GM18508 (cell line): ENCODE measurements around the gene HSDL1.

Experiments used
- ATAC-seq: cut with Tn5 transposase; IDR thresholded peaks from one replicate; pipeline ENCODE4 v1.9.1; 2021; ENCODE audit warnings: moderate number of reproducible peaks; ENCODE audit not compliant: insufficient read depth, unreplicated experiment

The HSDL1 gene

DNA sequence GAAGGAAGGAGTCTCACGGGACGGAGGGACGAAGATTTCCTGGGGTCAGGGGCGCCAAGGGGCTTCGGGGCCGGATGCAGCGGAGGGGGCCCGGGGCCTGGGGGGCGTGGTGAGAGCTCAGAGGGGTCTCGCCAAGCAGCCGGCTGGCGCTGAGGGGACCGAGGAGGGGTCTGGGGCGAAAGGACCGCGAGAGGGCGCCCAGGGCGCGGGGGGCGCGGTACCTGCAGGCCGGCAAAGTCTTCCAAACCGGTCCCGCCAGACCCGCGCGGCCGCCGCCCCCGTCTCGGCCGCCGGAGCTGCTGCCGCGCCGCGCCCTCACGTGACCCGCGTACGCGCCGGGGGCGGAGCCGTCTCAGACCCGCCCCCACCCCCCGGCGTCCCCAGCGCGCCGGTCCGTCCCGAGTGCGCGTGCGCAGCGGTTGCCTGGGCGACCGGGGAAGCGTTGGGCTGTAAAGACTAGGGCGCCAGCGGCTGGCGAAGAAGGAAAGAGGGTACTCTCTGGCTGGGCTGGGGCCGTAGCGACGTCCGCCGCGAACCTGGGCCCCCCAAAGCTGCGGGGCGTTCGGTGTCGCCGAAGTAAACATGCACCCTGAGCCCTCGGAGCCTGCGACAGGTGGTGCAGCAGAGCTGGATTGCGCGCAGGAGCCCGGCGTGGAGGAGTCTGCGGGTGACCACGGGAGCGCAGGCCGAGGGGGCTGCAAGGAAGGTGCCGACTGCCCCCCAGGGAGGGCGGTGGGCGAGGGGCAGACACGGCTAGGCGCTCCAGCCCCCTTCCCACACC lies at the start of gene HSDL1, which contains the start of gene DNAAF1:
TSS of gene HSDL1 (minus strand) at position 319 of the 781 bp plus-strand sequence. CDS start 13,856 bp downstream, outside the sequence.
TSS of gene DNAAF1 (plus strand) at position 450 of the 781 bp plus-strand sequence. CDS start at position 583, 133 bp downstream.
- no peak for ATAC-seq

DNA sequence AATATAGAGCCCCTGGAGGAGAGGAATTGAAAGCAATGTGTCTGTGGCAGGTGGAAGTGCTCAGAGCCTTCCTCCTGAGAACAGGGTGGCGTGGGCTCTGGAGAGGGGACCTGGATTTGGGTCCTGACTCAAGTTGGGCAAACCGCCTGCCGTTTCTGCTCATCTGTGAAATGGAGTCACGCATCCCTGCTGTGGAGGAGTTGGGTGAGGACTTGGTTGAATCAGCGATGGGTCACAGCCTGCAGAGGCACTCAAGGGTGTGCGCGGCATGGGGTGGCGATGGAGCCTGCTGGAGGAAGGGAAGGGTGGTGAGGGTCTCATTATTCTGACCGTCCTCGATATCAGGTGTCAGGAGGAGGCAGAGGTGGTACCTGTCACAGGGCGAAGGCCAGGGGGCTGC lies 49.0 kb upstream of the HSDL1 start:
- no peak for ATAC-seq

DNA sequence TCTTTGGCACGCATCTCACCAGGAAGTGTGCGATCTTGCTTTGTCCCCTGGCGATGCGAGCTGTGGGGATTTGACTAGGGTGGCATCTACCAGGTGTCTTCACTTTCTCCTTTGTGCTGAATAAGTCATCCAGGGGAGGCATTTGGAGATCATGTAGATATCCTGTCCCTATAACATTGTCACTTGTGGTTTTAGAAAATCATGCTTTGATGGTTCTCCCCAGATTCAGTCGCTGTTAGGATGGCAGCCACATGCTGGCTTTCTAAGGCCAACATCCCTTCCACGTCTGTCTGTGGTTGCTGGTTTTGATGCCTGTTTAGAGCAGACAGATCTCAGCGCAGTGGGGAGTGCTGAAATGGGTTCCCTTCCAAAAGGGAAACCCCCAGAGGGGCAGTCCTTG lies 48.5 kb upstream of the HSDL1 start:
- no peak for ATAC-seq

DNA sequence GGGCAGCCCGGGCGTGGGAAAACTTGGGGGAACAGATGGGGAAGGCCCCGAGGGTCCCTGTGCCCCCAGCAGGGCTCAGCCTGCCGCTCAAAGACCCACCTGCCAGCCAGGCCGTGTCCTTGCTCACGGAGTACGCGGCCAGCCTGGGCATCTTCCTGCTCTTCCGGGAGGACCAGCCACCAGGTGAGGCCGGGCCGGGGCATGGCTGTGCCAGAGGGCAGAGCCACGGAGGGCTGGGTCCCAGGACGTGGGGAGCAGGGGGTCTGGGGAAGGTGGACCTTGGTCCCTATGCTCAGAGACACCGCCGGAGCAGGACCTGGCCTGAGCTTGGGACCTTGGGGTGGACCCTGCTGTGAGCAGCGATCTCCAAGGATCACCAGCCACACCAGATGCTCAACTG lies 46.5 kb upstream of the HSDL1 start:
- no peak for ATAC-seq

DNA sequence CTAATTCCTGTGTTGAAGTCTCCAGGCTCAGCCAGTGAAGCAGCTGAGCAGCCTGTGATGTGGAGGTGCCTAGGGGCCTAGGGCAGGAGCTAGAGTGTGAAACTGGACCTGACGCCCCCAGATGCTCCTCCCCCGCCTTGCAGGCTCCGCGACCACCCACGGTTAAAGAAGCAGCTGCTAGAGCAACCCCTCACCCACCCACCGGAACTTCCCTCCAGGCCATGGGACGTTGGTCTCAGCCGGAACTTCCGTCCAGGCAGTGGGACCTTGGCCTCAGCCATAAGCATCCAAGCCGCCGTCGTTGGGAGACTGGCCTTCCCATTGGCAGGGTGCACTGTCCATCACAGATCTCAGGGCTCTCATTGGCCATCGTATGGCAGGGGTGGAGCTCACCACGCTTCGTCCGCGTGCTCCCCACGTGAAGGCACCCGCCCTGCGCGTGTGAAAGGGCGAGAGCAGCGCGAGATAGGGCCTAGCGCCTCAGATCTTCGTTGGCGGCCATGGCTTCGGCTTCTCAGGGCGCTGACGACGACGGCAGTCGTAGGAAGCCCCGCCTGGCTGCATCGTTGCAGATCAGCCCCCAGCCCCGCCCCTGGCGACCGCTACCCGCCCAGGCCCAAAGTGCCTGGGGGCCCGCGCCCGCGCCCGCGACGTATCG lies 45.9 kb upstream of the HSDL1 start, which contains the start of gene ADAD2:
TSS of gene ADAD2 (plus strand) at position 427 of the 658 bp plus-strand sequence. CDS start at position 501, 74 bp downstream.
- ATAC-seq = no peak

DNA sequence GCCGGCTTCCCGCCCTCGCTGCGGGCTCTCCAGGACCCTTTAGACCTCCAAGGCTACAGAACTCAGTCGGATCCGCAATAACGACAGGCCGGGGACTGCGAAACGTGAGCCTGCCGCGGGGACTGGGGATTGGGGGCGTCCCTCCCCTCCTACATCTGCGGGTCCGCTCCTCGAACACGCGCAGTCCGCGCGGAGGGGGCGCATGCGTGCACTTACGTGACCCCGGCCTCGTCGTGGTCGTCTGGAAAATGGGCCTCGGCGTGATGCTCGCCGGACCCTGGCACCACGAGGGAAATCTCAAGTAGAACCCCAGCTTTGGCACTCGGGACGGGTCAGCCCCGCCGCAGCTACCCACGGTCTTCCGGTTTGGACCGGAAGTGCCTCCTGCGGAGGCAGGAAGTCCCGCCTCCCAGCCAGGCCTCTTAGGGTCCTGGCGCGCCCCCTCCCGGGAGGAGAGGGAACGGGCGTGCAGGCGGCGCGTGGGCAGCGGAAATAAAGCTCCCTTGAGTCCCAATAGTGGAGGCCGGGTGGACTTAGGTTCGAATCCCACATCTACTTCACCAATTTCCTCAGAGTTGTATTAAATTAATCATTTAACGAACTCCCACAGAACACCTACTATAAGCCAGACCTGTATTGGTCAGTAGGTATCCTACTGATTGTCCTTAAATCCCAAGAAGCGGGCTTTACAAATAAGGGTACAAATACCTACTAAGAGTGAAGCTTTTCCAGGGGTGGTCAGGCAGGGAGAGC lies 41.9 kb upstream of the HSDL1 start, which contains the start of gene TAF1C:
TSS of gene TAF1C (minus strand) at position 373 of the 753 bp plus-strand sequence. CDS start 2,069 bp downstream, outside the sequence.
- peak; percentile 52 for ATAC-seq

DNA sequence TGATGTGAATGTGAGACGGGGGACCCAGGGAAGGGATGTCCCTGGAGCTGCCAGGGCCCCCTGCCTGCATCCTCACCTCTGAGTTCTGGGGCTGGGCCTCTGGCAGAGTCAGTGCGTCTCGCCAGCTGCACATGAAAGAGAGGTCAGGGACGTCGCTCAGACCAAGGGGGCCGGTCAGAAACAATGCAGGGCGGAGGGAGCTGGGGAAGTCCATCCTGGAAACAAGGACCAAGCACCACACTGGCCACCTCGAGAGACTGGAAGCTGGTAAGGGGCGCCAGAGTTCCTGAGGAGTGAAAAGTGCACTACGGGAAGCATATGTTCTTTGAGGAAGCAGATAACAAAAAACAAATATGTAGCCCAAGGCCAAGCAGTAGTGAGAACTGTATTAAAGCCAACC lies 39.8 kb upstream of the HSDL1 start:
- ATAC-seq = no peak

DNA sequence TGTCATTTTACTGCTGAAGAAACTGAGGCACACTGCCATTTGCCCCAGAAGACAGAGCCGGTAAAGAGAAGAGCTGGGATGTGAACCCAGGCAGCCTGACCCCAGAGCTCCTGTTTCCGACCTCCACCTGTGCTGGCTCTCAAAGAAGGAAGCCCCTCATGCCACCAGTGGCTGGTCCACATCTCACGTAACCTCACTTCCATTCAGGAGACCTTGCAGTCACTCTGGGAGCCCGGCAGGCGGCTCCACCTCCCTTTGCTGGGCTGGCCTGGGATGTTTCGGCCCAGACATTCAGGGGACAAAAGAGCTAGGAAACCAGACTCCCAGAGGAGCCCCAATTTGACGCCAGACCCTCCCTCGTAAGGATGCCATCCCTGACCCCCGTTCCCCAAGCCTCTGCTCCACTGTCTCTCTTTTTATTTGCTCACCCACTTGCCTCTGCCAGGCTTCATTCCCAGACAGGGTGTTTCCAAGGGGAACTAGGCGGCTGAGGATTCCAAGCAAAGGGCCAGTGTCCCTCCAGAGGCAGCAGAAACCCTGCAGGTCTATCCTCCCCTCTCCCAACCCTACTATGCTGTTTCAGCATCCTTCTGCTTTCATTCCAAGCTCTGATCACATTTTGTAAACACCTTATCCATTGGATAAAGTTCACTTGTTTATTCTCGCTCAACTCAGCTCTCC lies 39.1 kb upstream of the HSDL1 start:
- no peak for ATAC-seq

DNA sequence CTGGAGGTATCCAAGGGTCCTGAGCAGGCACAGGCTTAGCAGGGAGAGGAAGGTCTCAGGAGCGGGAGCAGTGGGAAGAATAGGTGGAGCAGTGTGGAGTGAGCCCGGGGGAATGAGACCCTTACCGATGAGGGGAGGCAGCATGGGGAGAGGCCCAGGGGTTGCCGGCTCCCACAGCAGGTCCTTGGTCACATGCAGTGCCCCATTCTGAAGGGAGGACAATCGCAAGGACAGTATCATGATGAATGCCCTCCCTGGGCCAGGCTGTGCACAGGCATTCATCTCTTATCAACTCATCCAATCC lies 38.5 kb upstream of the HSDL1 start:
- no peak for ATAC-seq

DNA sequence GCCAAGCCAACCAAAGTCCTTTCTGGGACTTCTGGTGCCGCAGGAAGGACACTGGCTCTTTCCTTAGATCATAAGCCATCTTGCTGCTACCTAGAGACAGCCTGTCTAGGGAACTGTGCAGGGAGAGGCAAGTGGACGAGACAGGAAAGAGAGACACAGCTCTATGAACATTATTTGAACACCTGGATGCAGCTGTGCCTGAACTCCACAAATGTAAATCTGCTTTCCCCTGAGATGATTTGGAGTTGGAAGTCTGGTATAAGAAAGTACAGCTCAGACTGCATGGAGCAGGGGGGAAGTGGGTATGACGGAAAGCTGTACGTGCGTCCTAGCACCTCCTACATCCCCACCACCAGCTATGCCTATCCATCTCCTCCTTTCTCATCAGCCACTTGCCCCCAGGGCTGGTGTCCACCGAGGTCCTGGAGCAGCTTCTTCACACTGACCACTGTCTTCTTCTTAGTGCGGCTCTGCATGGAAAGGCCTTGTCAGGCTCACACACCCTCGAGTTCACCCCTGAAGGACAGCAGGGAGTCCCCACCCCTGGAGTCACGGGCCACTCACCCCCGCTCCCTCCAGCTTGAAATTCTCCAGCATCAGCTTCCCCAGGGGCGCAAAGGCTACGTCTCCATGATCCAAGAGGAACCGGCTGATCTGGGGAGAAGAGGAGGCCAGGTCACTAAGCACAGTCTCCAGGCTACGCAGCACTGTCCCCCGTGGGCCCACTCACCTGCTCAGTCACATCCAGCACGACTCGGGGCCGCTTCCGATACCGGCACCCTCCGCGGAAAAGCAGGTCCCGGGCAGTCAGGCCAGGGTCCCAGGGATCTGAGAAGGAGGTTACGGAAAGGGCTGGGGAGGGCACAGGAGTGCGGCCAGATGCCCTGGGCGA lies 37.9 kb upstream of the HSDL1 start:
- ATAC-seq = no peak

DNA sequence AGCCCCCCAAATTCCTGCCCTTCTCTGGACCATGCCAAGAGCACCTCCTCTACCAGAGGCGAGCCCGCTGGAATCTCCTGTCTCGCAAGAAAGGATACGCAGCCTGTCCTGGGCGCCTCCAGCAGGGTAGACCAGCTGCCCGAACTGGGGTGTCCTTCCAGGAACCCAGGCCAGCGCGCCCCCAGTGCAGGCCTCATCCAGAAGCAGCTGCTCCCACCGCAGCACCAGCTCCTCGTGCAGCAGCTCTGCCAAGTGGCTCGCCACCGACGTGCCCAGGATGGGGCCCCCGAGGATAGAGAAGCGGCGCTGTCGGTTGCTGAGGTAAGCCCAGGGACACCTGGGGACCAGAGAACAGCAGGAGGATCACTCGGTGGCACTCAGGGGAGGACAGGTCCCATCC lies 37.1 kb upstream of the HSDL1 start:
- no peak for ATAC-seq

DNA sequence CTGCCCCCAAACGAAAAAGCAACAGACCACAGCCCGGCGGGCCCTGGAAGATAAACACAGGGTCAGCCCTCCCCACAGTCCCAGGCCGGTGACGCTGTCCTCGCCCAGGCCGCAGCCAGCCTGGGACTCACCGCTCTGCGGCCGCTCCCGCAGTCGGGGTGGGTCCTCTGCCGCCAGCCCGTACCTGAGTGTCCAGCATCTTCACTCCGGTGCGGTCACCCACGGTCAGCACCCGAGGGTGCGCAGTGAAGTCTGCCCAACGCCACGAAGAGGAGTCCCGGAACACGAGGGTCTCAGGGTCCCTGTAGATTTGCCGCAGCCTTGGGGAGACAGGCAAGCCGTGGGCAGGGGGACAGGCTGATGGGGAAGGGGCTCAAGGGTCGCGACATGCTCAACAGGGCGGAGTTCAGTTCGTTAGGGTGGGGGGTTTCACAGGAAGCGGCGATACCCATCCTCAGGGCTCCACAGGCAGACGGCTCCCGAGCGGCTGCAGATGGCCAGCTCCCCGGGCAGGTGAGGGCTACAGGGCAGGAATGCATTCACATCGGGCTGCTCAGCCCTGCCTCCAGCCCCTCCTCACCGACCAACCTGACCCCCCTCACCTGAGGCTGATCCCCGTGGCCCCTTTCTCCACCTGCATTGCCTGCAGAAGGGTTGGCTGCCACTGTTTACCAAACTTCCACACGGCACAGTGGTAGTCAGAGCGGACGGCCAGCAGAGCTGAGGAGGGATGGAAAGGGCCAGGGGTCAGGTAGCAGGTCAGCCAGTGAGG lies 36.4 kb upstream of the HSDL1 start:
- ATAC-seq = no peak

DNA sequence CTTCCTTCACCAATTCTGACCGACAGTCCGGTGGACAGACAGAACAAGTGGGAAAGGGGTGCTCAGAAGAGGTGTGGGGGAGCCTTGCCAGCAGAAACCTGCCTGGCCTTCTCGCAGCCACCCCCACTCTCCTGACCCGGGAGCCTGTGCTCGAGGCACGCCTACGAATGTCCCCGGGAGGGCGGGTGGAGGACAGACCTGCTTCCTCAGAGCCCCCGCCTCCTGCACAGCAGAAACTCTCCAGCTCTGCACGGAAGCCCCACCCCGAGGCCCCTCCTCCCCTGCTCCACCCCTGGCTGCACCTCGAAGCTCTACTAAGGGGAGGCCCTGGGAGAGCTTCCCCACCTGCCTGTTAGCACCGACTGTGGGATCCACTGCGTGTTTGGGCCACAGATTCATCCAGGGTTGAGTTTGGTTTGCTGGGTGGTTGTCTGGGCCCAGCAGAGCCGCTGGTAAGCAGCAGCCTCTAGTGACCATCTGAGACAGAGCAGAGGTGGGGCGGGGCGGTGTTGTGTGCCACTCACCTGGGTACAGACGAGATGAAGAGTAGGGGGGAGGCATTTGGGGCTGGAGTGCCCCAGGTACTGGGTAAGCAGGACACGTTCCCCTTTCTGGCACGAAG lies 35.7 kb upstream of the HSDL1 start:
- ATAC-seq = no peak

DNA sequence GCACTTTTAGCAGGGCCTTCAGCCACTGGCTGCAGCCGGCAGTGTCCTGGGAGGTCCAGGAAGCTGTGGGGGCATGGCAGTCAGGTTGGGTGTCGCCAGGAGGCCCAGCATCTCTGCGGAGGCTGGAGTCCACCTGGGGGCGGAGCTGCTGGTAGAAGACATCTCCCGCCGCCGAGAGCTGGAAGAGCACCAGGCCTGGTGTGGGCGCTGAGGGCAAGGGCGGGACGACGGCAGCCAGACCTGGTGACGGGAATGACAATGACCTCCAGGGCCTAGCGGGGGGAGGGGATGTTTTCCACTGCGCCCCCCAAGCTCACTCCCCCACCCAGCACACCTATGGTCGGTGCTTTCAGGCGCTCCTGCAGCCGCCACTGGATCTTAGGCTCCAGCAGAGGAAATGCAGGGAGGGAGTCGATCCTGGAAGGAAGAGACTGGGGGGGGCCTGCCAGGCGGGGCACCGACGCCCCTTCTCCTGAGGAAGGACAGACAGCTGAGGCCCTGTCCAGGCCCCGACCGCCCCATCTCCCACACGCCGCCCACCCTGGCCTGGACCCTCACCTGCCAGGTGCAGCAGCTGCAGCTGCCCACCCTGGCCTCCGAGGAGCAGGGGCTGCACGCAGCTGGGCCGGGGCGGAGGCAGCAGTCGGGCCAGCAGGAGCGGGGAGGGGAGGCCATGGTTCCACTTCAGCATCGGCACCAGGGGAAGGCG lies 34.8 kb upstream of the HSDL1 start:
- ATAC-seq = no peak

DNA sequence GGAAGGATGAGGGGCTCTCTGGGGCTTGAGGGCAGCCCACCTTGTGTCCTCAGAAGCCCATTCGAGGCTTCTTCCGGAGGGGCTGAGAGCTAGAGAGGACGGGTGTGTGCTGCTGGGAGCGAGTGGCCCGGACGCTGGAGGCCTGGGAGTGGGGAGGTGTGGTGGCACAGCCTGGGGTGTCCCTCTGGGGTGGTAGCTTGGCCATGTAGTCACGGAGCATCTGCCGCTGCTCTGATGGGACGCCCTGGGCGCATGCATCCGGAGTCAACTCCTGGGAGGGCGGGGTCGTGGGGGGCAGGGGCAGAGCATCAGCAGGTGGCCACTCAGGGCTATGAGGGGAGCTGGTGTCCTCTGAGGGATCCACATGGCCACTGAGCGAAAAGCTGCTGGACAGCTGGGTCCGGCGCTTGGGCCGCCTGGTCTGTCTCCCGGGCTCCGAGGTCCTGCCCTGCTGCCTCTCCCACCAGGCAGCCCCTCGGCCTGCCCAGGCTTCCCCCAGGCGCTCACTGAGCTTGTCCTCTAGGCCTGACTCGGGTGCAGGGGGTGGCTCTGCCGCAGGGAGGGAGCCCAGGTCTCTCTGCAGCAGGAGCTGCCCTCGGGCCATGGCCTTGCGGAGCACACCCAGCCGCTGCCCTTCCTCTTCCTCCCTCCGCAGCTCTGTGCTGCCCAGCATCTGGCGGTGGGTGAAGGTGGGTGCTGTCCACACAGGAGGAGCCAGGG lies 34.1 kb upstream of the HSDL1 start:
- ATAC-seq = no peak

DNA sequence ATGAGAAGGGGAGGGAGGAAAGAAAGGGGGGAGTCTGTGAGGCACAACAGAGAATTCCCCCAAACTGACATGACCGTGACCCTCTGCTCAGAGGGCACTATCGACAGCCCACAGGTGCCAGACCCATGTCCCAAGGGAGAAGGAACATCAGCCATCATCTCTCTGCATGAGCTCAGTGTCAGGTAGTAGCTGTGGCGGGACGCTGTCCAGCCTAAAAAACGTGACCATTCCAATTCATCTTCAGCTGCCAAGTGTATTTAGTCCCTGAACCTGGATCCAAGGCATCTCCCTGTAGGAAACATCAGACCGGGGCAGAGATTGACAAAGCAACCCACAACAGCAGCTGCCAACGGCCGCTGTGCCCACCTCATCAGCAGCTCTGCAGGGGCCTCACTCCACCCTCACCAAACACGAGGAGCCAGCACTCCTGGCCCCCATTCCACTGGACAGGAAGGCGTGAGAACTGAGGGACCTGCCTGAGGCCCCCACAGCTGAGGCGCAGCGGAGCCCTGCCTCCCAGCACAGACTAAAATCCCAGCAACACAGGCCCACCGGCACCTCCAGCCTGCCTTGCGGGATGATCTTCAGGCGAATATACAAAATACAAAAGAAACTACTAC lies 33.3 kb upstream of the HSDL1 start:
- no peak for ATAC-seq

DNA sequence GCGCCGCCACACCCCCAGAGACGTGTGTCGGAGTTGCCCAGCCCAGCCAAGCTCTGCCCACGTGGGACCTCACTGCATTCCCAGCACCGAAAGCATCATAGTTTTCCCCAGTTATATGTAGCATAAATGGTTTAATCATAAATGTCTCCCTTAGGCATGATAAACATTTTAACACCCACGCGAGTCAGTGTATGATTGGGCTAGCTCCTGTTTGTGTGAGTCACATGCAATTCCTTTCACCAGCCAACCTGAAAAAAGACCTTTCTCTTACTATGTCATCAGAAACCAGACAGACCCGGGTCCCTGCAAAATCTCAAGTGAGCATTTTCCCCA lies 32.7 kb upstream of the HSDL1 start:
- no peak for ATAC-seq
